Glomerular visceral epithelial cell (primary cell): ENCODE results near the gene PPM1L.

Source experiments
- DNase-seq: peaks from one replicate; pipeline ENCODE4 v3.0.0-alpha.2; 2016; ENCODE audit errors: extremely low spot score

PPM1L gene

GRCh38 chr3:161093895-161094294 lies 337.9 kb downstream of the PPM1L start:
- no peak for DNase-seq

- peak; percentile 6 for DNase-seq
Observed at GRCh38 chr3:161096771-161097367, 340.8 kb downstream of the PPM1L start.

GRCh38 chr3:161100994-161101393 lies 345.0 kb downstream of the PPM1L start:
- no peak for DNase-seq

GRCh38 chr3:161101609-161102008 lies 345.6 kb downstream of the PPM1L start:
- no peak for DNase-seq

GRCh38 chr3:161103776-161104385 lies 347.9 kb downstream of the PPM1L start:
- DNase-seq, result no peak

GRCh38 chr3:161104561-161105551 lies 348.8 kb downstream of the PPM1L start, which contains the start of gene B3GALNT1:
B3GALNT1 (minus strand) TSS chr3:161105349; CDS start chr3:161086754, 18,595 bp downstream.
- DNase-seq, result peak; percentile 56

- no peak for DNase-seq
Observed at GRCh38 chr3:161107311-161107710, 351.3 kb downstream of the PPM1L start.

GRCh38 chr3:161108840-161109239 lies 352.8 kb downstream of the PPM1L start:
- peak; percentile 25 for DNase-seq

GRCh38 chr3:161117646-161118045 lies 361.6 kb downstream of the PPM1L start:
- no peak for DNase-seq

- DNase-seq, result no peak
Observed at GRCh38 chr3:161126495-161126894, 370.5 kb downstream of the PPM1L start.
